Left ventricle myocardium superior (tissue), 1 donor: ENCODE measurements around the gene TBC1D16. TPM values are rescaled to one million over a fixed set of nuclear protein-coding genes. Genes with fewer than 3 reads are reported as not detected.

Experiments used
- ATAC-seq: fragments of 200-7000 bp; cut with Tn5 transposase; one replicate; pipeline ENCODE4 v1.9.1; 2020; ENCODE audit warnings: mild to moderate bottlenecking, moderate library complexity
- DNase-seq: peaks from one replicate; pipeline ENCODE4 v3.0.0-alpha.2; 2020
- intact Hi-C: fragments of 100-400 bp; cut with micrococcal nuclease; formaldehyde crosslinking; loops from one replicate; pipeline ENCODE4 v1.11.0; 2022
- total RNA-seq: library from RNA; stranded (reverse); fragmentation: NEBNext Ultra II Directional; extraction: Animal tissue kit (Norgen Biotek cat#: 25700); gene quantifications from one replicate; pipeline ENCODE4 v1.2.1, GENCODE V29; 2021
- donor health status: DM: no; HTN: yes; CAD: no; lungs with severe emphysema.

The TBC1D16 gene
- total RNA-seq, 1 donor from 2014 or later = 13.1 TPM

DNA sequence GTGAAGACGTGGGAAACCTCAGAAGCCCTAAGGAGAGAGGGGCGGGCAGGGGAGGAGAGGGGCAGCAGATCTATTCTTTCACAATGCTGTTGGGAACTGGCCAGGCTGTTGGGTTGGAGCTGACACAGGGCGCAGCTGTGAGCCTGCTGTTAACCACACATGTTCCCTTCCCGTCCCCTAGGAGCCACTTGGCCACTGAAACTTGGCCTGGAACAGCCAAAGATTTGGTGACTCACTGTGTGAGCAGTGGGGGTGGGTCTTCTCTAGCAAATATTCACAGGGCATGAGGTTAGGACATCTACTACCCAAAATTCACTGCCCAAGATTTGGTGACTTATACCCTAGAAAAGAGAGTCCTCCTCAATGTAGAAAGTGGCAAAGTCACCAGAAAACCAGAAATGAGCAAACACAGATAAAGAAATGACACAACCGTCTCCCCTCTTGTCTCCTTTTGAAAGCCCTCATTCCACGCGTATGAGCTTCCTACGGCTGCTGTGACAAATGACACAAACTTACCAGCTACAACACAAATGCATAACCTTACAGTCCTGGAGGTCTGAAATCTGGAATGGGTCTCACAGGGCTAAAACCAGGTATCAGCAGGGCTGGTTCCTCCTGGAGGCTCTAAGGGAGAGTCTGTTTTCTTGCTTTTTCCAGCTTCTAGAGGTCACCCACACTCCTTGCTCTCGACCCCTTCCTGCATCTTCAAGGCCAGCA is 6.3 kb downstream of the TBC1D16 start:
- peak; percentile 89 for DNase-seq
- intact Hi-C loops = no loop called here
- peak; percentile 89 for ATAC-seq

DNA sequence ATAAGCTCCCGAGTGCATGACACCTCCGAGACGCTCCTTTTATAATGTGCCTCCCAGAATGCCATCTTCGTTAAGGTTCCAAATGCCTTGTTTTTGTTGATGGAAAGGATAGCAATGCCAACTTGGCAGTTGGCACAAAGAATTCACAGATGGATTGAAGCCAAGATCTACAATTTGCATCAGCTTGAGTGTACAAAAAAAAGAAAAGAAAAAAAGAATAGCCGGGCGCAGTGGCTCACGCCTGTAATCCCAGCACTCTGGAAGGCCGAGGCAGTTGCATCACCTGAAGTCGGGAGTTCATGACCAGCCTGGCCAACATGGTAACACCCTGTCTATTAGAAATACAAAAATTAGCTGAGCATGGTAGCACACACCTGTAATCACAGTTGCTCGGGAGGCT is 7.6 kb downstream of the TBC1D16 start:
- ATAC-seq (no peak), DNase-seq (no peak)
- intact Hi-C loops = no loop called here

DNA sequence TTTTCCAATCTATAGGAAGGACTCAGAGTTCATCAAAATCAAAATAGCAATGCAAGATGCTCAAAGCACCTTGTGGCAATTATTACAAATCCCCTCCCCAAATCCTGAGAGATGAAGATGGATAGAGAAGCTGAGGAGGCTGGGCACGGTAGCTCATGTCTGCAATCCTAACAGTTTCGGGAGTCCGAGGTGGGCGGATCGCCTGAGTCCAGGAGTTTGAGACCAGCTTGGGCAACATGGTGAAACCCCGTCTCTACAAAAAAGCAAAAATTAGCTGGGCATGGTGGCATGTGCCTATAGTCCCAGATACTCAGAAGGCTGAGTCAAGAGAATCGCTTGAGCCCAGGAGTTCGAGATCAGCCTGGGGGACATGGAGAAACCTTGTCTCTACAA is 8.6 kb downstream of the TBC1D16 start:
- DNase-seq = no peak
- no peak for ATAC-seq
- intact Hi-C loops = no loop called here

DNA sequence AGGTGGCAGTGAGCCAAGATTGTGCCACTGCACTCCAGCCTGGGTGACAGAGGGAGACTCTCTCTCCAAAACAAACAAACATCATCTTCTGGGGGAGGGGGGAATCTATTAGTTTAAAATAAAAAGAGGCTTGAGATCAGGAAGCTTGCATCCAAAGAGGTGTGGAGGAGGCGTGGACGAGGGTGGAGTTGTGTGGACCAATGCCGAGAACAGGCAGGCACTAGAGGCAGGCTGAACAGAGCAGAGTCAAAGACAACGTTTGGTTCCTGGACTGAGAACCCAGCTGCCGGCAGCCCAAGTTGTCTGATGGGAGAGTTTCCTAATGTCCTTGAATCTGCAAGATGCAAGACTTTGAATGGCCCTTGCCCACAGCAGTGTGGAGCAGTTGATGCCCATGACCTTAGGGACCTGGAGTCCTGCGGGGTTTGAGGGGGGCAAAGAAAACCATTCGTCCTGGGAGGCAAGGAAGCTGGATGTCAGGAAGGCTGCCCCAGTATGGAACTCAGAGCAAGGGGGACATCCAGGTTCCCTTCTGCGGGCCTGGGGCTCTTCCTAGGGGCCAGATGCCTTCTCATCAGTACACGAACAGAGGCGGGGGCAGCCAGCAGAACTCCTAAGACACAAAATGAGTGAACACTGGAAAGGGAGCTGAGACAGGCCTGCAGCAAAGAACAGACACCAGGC is 9.2 kb downstream of the TBC1D16 start:
- DNase-seq = no peak
- ATAC-seq = no peak
- intact Hi-C loops = no loop called here

DNA sequence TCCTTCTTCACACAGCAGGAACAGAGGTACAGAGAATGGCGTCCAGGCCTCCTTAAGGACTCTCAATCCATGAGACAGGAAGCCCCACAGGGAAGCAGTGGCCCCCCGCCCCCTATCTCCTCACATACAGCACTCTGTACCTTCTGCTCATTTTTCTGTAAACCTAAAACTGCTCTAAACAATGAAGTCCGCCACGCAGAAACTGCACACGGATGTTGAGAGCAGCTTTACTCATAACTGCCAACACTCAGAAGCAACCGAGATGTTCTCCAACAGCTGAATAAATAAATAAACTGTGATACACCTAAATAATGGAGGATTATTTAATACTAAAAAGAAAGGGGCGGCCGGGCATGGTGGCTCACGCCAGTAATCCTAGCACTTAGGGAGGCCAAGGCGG is 9.9 kb downstream of the TBC1D16 start:
- intact Hi-C loops = no loop called here
- DNase-seq = no peak
- no peak for ATAC-seq

DNA sequence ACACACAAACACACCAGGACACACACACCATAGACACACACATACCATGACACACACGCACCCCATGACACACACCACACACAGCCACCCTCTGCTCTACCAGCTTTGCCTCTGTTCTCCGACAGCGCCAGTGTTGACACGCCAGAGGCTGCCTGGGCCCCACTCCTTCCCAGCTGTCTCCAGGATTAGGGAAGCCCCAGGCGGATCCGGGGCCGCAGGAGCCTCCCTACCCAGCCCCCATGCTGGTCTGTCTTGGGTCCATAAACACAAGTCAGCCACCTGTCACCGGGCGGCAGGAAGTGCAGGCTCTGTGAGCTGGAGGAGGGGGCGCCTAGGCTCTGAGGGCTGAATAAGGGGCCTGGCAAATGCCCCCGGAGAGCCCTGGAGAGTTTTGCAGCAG is 10.5 kb downstream of the TBC1D16 start:
- ATAC-seq (no peak), DNase-seq (no peak)
- intact Hi-C loops = no loop called here

DNA sequence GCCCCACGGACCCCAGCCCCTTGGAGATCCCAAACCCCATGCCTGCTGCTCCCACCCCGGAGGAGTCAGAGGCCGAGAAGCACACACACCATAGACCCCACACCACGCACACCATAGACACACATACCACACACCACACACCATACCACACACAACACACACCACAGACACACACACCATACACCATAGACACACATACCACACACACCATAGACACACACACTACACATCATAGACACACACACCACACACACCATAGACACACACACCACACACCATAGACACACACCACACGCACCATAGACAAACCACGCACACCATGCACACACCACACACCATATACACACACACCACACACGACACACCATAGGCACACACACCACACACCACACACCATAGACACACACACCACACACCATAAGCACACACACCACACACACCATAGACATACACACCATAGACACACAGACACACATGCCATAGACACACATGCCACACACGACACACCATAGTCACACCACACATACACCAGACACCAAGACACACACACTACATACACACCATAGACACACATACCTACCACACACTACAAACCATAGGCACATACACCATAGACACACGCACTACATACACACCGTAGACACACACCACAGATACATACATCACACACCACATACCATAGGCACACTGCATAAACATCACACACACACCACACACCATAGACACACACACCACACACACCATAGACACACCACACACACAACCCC is 11.3 kb downstream of the TBC1D16 start:
- intact Hi-C loops = no loop called here

DNA sequence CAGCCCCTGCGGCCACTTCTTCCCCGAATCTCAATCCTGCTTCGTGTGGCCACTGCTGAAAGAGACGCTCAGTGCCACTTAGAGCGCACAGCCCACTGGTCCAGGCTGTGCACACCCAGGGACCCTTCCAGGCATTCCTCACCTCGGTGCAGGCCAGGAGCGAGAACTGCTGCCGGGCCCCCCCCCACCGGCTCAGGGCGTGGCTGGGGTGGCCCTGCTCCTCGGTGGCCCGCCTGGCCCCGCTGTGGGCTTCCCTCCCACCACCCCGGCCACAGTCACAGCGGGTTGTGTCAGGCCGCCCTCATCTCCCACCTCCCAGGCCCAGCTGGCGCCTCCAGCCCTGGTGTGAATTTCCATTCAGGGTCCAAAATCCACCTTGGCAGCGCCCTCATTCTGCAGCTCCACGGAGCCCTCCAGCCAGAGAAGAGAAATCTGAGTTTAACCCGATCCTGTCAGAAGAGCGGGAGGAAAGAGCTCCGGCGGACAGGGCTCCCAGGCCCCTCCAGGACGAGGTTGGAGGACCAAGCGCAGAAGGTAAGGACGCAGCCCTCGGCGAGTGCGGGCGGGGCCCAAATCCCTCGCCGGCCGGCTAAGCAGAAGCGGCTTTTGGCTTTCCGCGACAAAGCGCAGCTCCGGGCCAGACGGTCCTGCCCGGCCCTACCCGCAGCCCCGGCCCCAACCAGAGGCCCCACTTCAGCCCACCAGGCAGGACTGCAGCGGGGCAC is 12.0 kb downstream of the TBC1D16 start:
- DNase-seq (peak; percentile 49), ATAC-seq (peak; percentile 40)
- intact Hi-C loops = no loop called here

More for the DNA sequence above, 11.3 kb downstream of the TBC1D16 start:
- no peak for ATAC-seq
- no peak for DNase-seq

DNA sequence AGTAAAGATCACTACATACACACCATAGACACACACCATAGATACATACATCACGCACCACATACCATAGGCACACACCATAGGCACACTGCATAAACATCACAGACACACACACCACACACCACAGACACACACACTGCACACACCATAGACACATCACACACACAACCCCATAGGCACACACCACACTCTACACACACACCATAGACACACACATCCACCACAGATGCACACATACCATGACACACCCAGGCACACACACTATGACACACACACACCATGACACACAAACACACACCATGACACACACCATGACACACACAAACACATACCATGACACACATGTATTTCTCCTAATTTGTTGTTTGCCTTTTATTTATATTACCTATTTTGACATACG is 14.1 kb downstream of the TBC1D16 start:
- DNase-seq (no peak), ATAC-seq (no peak)
- intact Hi-C loops = no loop called here

DNA sequence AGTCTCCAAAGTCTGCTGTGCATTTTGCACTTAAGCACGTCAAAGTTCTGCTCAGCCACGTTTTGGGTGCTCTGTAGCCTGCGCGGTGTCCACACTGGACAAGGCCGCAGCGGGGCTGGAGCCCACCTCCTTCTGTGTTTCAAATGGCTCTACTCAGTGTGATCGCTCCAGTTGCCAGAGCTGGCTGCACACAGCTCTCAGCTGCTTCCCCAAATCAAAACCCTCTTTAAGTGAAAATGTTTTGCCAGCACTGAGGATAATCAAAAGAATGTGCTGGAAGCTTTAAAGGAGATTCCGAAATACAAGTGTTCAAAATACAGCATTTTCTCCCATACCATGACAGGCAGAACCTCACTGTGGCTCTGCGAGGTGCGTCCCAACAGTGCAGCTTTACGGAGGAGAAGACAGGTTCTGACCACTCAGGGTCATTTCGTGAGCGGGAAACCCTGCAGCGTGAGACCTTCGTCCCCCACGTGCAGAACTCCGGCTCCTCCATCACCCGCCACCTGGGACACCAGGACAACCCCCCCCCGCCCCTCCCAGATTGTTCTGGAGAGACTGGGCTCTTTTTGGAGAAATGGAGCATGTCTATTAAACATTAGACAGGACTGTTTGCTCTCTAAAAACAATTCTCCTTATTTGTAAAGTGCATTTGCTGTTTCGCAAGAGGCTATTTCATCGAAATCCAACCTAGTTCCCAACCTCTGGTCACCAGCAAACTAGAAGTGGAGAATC is 16.6 kb downstream of the TBC1D16 start:
- intact Hi-C loops = no loop called here
- DNase-seq (no peak), ATAC-seq (no peak)

DNA sequence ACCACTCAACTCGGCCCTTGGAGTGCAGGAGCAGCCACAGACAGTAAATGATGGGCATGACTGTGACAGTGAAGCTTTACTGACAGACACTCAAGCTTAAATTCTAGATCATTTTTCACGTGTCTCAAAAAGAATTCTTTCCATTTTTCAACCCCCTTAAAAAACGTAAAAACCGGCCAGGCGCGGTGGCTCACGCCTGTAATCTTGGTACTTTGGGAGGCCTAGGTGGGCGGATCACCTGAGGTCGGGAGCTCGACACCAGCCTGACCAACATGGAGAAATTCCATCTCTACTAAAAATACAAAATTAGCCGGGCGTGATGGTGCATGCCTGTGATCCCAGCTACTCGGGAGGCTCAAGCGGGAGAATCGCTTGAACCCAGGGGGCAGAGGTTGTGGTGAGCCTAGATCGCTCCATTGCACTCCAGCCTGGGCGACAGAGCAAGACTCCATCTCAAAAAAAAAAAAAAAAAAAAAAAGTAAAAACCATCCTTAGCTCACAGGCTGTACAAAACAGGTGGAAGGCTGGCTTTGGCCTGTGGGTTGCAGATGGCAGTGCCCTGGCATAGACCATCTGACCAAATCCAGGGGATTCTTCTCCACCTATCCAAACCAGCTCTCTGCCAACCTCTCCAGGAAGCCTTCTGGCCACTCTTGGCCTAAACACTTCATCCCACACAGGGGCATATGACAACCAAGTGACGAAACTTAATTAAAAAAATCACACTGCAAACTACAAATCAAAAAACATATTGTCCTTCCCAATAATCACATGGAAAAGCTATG is 18.3 kb downstream of the TBC1D16 start:
- DNase-seq = no peak
- no peak for ATAC-seq
- intact Hi-C loops = no loop called here

DNA sequence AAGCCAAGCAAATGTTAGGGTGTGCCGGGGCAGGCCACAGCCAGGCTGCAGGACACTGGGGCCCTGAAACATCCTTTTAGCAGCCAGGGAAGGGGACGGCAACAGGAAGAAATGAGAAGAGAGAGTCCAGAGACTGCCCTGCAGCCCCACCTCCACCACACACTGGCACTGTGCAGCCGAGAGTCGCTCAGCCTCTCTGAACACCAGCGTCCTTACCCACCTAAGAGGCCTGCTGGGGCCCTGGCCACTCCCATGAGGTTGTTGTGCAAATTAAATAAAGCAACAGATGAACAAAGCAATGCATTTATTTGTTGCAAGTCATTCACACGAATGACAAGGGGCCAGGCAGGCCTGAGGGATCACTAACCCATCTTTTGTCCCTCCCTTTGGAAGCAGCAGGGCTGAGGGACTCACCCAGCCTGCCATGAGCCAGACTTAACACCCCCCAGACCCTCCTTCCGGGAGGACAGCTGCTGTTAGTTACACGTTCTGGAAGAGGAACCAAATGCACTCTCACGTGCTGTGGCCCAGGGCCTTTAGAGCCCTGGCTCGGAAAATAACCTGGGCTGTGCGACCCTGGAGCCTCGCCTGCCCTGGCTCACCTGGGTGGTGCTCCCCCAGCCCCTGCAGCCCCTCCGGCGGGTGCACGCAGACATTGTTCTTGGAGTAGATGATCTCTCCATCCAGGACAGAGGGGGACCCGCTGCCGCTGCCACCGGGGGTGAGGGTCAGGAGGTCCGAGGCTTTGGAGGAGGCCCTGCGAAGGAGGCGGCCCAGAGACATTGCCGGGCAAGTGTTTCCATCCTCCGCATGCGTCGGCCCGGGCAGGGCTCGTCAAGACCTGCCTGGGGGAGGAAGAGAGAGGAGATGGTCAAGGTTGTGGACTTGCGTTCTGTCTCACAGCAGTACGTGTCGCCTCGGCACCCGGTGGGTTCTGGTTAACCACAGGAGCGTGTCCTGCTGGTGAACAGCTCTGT is 22.6 kb downstream of the TBC1D16 start:
- ATAC-seq (no peak), DNase-seq (no peak)
- intact Hi-C loops = no loop called here

DNA sequence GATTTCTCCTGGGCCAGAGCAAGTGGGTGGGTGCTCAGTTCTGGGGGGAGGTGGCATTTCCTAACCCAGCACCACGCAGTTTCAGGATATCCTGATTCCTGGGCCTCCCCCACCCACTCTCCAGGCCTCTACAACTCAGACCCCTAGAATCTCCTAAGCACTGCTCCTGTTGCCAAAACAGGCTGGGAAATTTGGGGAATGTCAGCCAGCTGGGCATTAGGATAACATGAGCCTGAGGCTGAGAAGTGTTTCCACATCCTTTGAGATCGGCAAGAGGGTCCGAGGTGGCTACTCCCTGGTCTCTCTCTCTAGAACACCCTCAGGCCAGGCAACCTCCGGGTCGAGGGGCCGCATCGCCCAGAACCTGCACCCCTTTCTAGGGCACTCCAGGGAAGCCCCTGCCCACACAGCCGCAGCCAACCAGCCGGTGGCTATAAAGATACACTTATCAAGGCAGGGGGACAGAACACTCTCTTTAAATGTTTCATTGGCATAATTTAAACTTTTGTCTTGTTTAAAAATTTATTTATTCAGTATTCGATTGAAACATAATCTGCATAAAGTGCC is 23.6 kb downstream of the TBC1D16 start:
- ATAC-seq (no peak), DNase-seq (peak; percentile 20)
- intact Hi-C loops = no loop called here

DNA sequence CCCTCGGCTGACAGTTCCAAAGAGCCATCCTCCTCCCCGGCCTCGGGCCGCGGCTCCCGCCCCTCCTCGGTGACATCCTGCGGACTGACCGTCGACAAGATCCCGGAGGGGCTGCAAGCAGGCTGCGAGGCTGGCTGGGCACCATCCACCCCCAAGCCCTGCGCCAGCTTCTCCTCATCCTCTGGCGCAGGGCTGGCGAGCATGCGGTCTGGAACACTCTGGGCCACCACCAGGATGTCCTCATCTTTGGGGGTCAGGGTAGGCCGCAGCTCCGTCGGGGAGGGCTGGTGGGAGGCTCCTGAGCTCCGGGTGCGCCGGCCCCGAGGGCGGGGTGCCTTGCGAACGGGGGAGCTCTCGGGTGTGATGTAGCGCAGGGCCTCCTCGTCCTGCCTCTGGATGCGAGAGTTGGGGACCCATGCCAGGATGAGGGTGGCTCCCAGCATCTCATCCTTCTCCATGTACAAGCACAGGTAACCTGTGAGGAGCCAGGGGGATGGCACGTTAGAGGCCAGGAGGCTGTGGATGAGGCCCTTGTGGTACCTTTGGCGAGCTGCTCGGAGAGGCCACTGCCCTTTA is 25.3 kb downstream of the TBC1D16 start:
- peak; percentile 23 for DNase-seq
- intact Hi-C loops = no loop called here
- no peak for ATAC-seq

DNA sequence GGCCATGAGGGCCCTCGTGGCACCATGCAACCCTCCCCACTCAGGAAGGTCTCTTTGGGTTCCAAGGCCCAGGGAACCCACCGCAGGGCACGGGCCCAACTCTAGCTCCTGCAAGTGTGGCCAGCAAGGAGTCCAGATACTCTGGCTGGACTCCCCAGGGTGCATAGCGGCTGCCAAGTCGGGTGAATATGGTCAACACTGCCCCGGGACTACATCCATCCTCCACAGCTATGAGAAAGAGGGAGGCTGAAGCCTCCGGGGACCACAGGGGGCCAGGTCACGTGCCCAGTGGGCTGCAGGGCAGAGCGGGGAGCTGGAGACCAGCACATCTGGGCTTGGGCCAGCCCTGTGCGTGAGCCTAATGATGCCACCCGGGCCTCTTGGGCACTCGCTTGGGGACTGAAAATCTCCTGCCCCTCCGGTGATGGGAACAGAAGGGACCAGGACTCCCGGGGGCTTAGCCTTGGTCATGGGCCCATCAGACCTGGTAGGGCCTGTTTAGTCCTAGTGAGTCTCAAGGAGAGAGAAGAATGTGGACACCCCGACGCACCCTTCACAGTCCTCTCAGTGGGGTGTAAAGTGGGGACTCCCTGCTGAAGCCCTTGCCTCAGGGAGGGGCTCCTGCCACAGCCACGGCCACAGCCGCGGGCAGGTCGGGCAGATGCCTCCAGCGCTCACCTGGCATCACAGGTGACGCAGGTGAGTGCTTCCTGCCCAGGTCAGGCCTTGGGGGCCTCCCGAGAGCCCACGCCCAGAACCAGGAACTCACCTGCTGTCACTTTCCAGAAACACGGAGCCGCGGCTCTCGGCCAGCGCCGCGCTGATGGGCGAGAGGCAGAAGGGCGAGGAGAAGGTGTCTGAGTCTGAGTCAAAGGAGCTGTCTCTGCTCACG is 26.0 kb downstream of the TBC1D16 start:
- ATAC-seq (no peak), DNase-seq (no peak)
- intact Hi-C loops = no loop called here

DNA sequence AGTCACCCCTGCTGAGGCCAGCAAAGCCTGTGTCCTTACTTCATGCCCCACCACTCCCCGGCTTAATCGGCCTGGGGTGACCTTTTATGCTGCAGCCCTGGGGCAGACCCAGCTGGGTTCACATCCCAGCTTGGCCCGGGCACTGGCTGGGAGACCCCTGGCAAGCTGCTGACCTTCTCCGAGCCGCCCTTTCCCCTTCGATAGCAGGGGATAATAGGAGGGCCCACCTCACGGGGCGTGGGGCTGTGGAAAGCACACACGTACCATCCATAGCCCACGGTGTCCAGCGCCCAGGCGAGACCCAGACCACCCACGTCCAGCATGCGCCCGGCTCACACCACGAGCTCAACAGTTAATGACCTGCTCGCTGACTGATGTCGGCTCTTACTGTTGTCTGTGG is 26.8 kb downstream of the TBC1D16 start:
- intact Hi-C loops = no loop called here
- no peak for DNase-seq
- peak; percentile 3 for ATAC-seq
